Measurements from ENCODE around the gene HSD11B1L.

- no peak for TF ChIP-seq CTCF (IDR thresholded peaks at IDR 0.05)
- no peak for TF ChIP-seq POLR2A (IDR thresholded peaks at IDR 0.05)
Measured at GRCh38 chr19:5707576-5708575, 27.0 kb downstream of the HSD11B1L start.

All from body of pancreas (tissue), 4 donors.